8988T (cell line): Measurements from ENCODE around the gene PYGM.
A peak's percentile ranks its signal among the peaks of the same experiment; 100 is the strongest.
"Not testable (repeated sequence)": the region's sequence is repeated elsewhere in the genome, so short reads cannot be mapped to it uniquely, and the experiment has no call there.

Source experiments
- DNase-seq: peaks from one replicate; pipeline ENCODE4 v3.0.0; 2011

Gene PYGM

DNA sequence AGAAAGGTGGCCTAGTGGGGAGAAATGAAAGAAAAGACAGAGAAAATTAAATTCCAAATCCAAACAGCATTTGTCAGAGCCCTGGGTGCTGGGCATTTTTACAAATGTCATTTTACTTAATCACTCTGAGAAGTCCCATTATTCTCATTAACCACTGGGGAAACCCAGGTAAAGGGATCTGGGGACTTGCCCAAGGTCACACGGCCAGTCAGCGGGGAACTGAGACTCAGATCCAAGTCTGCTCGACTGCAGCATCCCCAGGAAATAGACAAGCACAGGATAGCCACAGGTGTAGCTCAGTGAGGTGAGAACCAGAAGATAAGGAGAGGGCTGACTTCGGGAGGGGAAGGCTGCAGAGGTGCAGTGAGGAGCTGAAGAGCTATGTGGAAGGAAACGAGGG lies 44.7 kb downstream of the PYGM start:
- no peak for DNase-seq

DNA sequence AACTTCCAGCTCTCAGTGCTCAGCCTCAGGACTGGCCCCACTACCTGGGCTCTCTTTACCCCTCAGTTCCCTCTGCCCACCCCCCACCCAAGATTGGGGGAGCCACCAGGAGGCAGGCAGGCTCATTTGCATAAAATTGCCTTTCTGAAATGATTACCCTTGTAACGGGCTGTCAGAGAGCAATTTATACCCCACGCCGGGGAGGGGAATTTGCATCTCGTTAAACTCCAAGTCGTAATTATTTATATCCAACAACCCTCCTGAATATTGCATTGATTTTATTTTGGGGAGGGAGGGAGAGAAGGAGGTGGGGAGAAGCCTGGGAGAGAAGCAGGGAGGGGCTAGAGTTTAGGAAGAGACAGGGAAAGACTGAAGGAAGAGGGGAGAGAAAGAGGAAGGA lies 45.1 kb downstream of the PYGM start:
- DNase-seq: no peak

DNA sequence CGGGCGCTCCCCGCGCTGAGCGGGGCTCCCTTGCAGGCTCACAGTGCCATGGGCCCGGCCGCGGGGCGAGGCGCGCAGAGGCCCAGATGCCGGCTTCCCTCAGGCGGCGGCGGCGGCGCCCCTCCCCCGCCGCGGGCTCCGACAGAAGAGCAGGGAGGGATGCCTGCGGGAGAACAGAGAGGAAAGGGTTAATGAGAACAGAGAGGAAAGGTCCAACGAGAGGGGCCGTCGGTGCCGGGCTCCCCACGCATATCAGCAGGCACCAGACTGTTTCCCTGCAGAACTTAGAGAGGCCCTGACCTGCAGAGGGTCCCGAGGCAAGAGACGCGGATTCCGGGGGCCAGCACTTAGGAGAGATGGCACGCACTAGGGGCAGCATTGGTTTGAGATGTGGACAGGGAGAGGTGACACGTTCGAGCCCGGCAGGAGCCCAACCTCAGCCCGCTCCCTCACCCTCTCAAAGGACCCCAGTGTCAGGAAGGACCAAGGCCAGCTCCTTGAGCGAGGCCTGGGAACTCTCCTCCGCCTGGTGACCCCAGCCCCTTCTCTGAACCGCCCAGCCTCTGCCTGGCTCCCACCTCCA lies 45.9 kb downstream of the PYGM start:
- peak; percentile 74 for DNase-seq

DNA sequence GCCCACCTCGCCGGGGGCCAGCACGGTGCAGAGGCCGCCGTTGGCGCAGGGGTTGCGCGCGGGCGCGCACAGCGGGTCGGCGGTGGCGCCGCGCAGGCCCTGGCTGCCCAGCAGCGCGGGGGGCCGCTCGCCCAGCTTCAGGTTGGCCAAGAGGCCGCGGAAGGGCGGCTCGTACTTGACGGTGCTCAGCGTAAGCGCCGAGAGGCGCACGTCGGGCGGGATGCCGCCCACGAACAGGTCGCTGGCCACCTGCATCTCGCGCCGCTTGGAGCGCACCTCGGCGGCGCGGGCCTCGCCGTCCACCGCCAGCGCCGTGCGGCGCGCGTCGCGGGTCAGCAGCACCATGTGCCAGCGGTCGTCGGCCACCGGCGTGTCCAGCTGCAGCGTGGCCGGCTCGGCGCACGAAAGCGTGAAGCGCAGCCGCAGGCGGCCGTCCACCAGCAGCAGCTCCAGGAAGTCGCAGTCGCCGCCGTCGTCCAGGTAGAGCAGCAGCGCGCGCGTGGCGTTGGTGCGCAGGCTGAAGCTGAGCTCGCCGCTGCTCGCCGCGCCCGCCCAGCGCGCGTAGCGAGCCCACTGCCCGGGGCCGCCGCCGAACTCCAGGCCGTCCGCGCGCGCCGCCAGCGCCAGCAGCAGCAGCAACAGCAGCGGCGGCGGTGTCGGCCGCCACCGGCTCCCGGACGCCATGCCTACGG lies 46.6 kb downstream of the PYGM start:
- DNase-seq: no peak

DNA sequence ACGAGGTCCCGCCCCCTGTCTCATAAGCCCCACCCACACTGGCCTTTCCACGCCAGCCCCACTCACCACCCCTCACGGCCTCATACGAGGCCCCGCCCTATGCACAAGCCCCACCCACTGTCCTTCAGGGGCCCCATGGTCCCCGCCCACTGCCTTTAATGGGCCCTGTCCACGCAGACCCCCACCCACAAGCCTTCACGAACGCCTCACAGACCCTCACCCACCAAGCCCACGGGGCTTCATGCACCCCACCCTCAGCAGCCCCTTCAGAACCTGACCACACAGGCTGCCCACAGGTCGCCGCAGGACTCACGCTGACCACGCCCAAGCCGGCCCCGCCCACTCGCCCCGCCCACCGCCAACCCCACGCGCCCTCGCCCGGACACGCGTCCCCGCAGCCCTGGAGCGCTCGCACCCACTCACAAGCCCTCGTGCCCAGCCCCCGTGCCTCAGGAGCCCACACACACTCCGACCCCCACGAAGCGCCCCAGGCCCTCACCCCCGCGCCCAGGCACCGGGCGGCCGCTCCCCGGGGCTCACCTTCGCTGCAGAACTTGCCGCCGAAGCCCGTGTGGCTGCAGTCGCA lies 47.3 kb downstream of the PYGM start:
- DNase-seq: no peak

DNA sequence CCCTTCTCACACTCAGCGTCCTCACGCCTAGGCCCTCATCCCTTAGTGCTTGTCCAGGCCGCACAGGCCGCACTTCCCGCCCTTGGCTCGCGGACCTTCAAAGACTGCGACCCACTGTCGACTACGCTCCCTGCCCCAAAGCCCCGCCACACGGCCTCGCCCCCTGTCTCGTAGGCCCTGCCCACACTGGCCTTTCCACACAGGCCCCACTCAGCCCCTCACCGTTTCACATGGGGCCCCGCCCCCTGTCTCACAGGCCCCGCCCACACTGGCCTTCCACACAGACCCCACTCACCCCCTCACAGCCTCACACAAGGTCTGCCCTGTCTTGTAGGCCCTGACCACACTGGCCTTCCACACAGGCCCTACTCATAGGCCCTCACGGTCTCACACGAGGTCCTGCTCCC lies 47.8 kb downstream of the PYGM start:
- DNase-seq: no peak

DNA sequence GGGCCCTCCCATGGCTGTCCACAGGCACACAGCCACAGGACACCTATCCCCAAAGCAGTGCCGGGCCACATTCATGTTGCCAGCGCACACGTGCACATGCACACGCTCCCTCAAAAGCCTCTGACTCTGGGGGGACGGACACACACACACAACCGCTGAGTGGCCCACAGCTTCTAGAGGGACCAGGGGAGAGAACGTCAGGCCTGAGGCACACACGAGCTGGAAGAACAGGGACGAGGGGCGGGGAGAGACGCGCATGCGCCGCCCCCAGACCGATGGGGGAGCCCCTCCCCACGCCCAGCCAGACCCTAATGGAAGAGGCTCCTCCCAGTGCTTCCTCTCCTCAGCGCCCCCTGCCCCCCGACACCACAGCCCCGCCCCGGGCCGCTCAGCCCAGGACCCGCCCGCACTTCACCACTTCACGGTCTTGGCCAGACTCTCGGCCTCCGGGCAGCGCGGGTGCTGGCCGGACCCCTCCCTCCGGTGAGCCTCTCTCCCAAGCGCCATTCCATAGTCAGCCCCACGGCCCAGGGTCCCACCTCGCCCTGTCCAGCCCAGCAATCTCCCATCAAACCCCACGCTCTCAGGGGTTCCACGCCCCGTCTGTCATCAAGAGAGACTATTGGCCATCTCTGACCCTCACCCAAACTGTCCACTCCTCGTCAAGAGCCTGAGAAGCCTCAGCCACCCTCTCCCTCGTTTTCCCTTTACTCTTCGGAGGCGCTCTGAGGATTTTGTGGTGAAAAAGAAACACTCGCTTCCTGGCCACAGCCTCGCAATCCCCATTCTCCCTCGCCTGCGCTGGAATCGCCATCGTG lies 48.4 kb downstream of the PYGM start:
- DNase-seq: no peak

DNA sequence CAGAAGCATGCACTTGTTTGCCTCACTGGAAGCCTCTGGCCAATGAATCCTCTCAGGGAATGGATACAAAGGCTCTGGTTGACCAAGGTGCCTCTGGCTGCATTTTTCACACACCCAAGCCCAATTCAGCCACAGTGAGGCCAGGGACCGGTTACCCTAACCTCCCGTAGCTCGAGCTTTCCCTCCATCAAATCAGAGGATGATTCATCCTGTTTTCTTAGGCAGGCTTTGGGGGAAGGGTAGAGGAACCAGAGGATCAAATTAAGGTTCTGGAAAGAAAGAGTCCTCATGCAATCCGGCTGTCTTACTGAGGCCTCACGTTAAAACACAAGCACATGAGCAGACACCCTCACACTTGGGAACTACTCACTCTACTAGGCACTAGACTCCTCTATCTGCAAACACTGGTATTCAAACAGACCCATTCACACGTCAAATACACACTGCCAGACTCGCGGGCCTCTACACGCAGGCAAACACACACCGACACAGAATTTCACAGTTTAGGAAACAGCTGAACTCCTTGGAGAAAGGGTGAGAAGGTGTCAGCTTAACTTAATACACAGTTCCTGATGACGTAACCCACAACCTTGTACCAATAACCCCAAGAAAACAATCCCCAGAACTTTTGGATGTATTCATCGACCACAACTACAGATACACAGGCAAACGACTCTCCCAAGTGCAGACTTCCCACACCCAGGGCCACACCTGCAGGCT lies 49.2 kb downstream of the PYGM start:
- no peak for DNase-seq

DNA sequence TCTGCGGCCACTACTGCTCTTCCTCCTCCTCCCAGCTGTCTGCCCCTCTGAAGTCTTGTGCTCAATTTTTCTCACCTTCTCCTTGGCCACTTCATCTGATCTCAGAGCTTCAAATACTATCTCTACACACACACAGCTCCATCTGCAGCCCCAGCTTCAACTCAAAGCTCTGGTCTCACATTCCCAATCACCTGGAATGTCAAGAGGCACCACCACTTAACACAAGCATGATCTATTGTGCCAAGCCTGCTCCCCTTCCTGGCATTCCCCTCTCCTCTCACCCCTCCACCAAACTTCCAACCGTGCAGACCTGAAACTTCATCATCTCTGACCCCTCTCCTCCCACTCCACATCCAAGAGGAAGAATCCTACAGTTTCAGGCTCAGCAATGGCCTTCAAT lies 54.3 kb downstream of the PYGM start:
- DNase-seq: no peak

DNA sequence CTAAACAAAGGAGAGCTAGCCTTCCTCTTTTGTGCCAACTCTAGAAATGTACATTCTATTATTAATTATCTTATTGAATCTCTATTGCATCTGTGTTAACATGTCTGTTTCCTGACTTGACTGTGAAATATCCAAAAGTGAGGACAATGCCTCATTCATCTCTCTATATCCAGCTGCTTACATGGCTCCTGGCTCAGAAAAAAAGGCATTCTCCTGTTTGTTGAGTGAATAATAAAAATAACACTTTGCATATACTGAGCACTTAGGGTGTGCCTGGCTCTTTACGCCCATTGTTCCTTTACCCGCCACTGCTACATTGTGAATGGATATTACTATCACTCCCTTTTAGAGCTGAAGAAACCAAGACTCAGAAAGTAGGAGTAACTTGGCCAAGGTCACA lies 56.7 kb downstream of the PYGM start:
- DNase-seq: no peak

DNA sequence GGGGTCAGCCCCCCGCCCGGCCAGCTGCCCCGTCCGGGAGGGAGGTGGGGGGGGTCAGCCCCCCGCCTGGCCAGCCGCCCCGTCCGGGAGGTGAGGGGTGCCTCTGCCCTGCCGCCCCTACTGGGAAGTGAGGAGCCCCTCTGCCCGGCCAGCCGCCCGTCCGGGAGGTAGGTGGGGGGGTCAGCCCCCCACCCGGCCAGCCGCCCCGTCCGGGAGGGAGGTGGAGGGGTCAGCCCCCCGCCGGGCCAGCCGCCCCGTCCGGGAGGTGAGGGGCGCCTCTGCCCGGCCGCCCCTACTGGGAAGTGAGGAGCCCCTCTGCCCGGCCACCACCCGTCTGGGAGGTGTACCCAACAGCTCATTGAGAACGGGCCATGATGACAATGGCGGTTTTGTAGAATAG lies 57.8 kb downstream of the PYGM start:
- not testable (repeated sequence) for DNase-seq

DNA sequence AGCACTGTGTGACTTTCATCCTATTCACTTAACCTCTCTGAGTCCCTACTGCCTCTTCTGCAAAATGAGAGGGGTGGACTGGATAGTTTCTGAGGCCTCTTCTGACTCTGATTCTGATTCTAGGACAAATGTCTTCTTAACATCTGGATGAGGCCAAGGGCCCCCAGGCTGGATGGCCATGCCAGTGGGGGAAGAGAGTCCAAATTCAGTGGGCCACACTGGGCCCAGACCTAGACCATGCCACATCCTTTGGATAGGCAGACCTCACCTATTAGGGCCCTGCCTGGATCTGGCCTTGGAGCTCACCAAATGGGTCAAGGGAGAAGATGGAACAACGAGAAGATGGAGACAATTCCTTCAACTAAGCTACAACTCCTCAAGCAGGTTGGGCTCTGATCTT lies 61.3 kb downstream of the PYGM start:
- DNase-seq: no peak

DNA sequence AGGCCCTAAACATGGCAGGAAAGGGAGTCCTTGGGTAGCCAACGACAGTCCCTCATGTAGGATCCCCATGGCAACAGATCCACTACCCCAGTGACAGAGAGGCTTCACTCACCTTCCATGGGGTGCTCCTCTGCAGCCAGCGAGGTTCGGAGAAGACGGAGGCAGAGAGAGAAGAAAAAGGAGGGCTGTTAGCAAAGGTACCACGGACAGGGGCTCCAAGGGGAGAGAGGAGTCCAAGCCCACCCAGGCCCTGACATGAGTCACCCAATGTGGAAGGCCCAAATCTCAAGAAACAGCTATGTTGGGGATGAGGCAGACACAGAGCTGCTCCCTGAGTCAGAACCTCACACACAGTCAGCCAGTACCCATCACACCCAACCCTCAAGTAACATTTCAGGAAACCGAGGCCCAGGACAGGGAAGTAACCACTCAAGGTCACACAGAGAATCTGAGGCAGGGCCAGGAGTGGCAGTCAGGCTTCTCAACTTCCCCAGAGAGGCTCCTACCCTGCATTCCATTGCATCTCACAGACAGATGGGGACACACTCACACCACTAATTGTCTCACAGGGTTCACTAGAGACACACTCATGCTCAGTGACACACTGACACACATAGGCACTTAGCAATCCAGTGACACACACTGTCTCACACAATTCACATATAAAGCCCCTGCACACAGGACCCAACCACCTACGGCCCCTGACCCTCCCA lies 62.0 kb downstream of the PYGM start:
- no peak for DNase-seq
